DOHH2 (cell line): ENCODE measurements around the gene ARHGAP29.

Experiments
- H3F3A ChIP-seq: fragments of 200-600 bp; sonication (generic), shearing (Covaris generic); 2 replicates; pipeline ENCODE4 v1.6.0; 2016; ENCODE audit warnings: antibody characterized with exemption, mild to moderate bottlenecking; ENCODE audit not compliant: control insufficient read depth, insufficient read depth
- H3K27ac ChIP-seq: fragments of 200-600 bp; sonication (generic); 2 replicates; pipeline ENCODE4 v1.5.1; 2014; ENCODE audit warnings: low read depth, mild to moderate bottlenecking, low read length, moderate library complexity
- H3K27me3 ChIP-seq: fragments of 200-600 bp; sonication (generic); 2 replicates; pipeline ENCODE4 v1.6.1; 2014; ENCODE audit warnings: mild to moderate bottlenecking, low read length, mixed read lengths; ENCODE audit not compliant: control insufficient read depth
- H3K36me3 ChIP-seq: fragments of 200-600 bp; sonication (generic); 2 replicates; pipeline ENCODE4 v1.6.1; 2014; ENCODE audit warnings: mild to moderate bottlenecking, low read length, moderate library complexity, mixed read lengths; ENCODE audit not compliant: control insufficient read depth
- H3K4me1 ChIP-seq: fragments of 200-600 bp; sonication (generic); 2 replicates; pipeline ENCODE4 v1.6.1; 2014; ENCODE audit warnings: mild to moderate bottlenecking, low read length, mixed read lengths; ENCODE audit not compliant: control insufficient read depth
- H3K4me2 ChIP-seq: fragments of 200-600 bp; sonication (generic); 2 replicates; pipeline ENCODE4 v1.6.0; 2014; ENCODE audit warnings: mild to moderate bottlenecking, low read length, moderate library complexity
- H3K4me3 ChIP-seq: fragments of 200-600 bp; sonication (generic); 2 replicates; pipeline ENCODE4 v1.5.1; 2014; ENCODE audit warnings: mild to moderate bottlenecking, low read length, mixed read lengths
- H3K79me2 ChIP-seq: fragments of 200-600 bp; sonication (generic); 2 replicates; pipeline ENCODE4 v1.6.1; 2014; ENCODE audit warnings: mild to moderate bottlenecking, low read length, mixed read lengths; ENCODE audit not compliant: control insufficient read depth
- H3K9me2 ChIP-seq: fragments of 200-600 bp; sonication (generic); replicated peaks from 2 replicates; pipeline ENCODE4 v1.6.1; 2014; ENCODE audit warnings: mild to moderate bottlenecking, low read length, mixed read lengths; ENCODE audit not compliant: control insufficient read depth
- H3K9me3 ChIP-seq: fragments of 200-600 bp; sonication (generic); 2 replicates; pipeline ENCODE4 v1.6.1; 2014; ENCODE audit warnings: antibody characterized with exemption, low read length, mixed read lengths; ENCODE audit not compliant: control insufficient read depth, insufficient read depth
- H4K20me1 ChIP-seq: fragments of 200-600 bp; sonication (generic); 2 replicates; pipeline ENCODE4 v1.6.0; 2014; ENCODE audit warnings: low read depth, mild to moderate bottlenecking, antibody characterized with exemption, low read length, moderate library complexity; ENCODE audit not compliant: control insufficient read depth, insufficient read depth
- CTCF ChIP-seq: fragments of 200-600 bp; sonication (generic); IDR thresholded peaks from one replicate; pipeline ENCODE4 v1.5.1; 2014; ENCODE audit warnings: antibody characterized with exemption, mild to moderate bottlenecking, low read depth, low read length; ENCODE audit not compliant: poor library complexity, severe bottlenecking
- EZH2phosphoT487 ChIP-seq: fragments of 200-600 bp; sonication (generic); IDR thresholded peaks from 2 replicates; pipeline ENCODE4 v1.6.1; 2017; ENCODE audit warnings: borderline replicate concordance, mild to moderate bottlenecking, antibody characterized with exemption, low read length, moderate library complexity, mixed read lengths

Gene ARHGAP29

GRCh38 chr1:94227624-94228023 lies 9.8 kb downstream of the ARHGAP29 start:
- H3K79me2 ChIP-seq: no peaks in the 10 kb centered on the region
- no peak overlapping the region for H3K27ac ChIP-seq
- no peak overlapping the region for H3K4me3 ChIP-seq
- H3K27me3 ChIP-seq: peaks cover 8% of the 10 kb centered on the region; the same call in 1 of the 2 replicates
- no peaks in the 10 kb centered on the region for H3K9me2 ChIP-seq
- no peak overlapping the region for H3K4me2 ChIP-seq
- TF ChIP-seq CTCF (no peak), EZH2phosphoT487 (no peak)
- H4K20me1 ChIP-seq: no peaks in the 10 kb centered on the region
- H3K4me1 ChIP-seq: no peaks in the 10 kb centered on the region
- no peaks in the 10 kb centered on the region for H3K36me3 ChIP-seq
- no peaks in the 10 kb centered on the region for H3K9me3 ChIP-seq
- no peaks in the 10 kb centered on the region for H3F3A ChIP-seq

GRCh38 chr1:94225845-94226244 lies 11.5 kb downstream of the ARHGAP29 start:
- Histone ChIP-seq H3K79me2 (no peaks in the 10 kb centered on the region), H3K4me3 (no peak overlapping the region), H3K4me1 (no peaks in the 10 kb centered on the region), H3K9me2 (no peaks in the 10 kb centered on the region), H3K36me3 (no peaks in the 10 kb centered on the region), H3F3A (no peaks in the 10 kb centered on the region), H3K27me3 (0 out of 2 replicates have a peak, but pooled peaks cover 8% of the 10 kb centered on the region), H3K4me2 (no peak overlapping the region), H4K20me1 (no peaks in the 10 kb centered on the region), H3K27ac (no peak overlapping the region), H3K9me3 (no peaks in the 10 kb centered on the region)
- TF ChIP-seq EZH2phosphoT487: no peak
- no peak for TF ChIP-seq CTCF

GRCh38 chr1:94218332-94218731 lies 19.1 kb downstream of the ARHGAP29 start:
- TF ChIP-seq EZH2phosphoT487 (no peak), CTCF (no peak)
- Histone ChIP-seq H4K20me1 (no peaks in the 10 kb centered on the region), H3K4me1 (no peaks in the 10 kb centered on the region), H3K9me2 (no peaks in the 10 kb centered on the region), H3K9me3 (no peaks in the 10 kb centered on the region), H3F3A (no peaks in the 10 kb centered on the region), H3K79me2 (no peaks in the 10 kb centered on the region), H3K4me2 (no peak overlapping the region), H3K27ac (no peak overlapping the region), H3K4me3 (no peak overlapping the region), H3K36me3 (no peaks in the 10 kb centered on the region), H3K27me3 (peaks cover 15% of the 10 kb centered on the region)
